Esophagus squamous epithelium (tissue), 5 donors: ENCODE measurements around the gene CDYL. TPM values are rescaled to one million over a fixed set of nuclear protein-coding genes. Genes with fewer than 3 reads are reported as not detected.

Experiments
- DNase-seq: peaks from one replicate; lab custom pipeline; 2025; lab: John Stamatoyannopoulos, UW
- H3K27ac ChIP-seq, 4 donors: fragments of 200-600 bp; sonication (generic); one replicate each; pipeline ENCODE4 v1.5.1; 2016 to 2019; ENCODE audit warnings: mild to moderate bottlenecking in 1 of 4
- H3K27me3 ChIP-seq, 4 donors: fragments of 200-600 bp; sonication (generic); 1 replicate in 3 of 4; 2 replicates in 1 of 4; pipeline versions ENCODE4 v1.5.1 to v1.6.0; 2017 to 2021; ENCODE audit warnings: antibody characterized with exemption in 1 of 4
- H3K36me3 ChIP-seq, 3 donors: fragments of 200-600 bp; sonication (generic); one replicate each; pipeline ENCODE4 v1.5.1; 2016 to 2019
- H3K4me1 ChIP-seq, 3 donors: fragments of 200-600 bp; sonication (generic); one replicate each; pipeline ENCODE4 v1.5.1; 2017 to 2019
- H3K4me3 ChIP-seq, 4 donors: fragments of 200-600 bp; sonication (generic); 1 replicate in 3 of 4; 2 replicates in 1 of 4; pipeline ENCODE4 v1.5.1; 2016 to 2019; ENCODE audit warnings: mild to moderate bottlenecking in 2 of 4, moderate library complexity in 1 of 4
- H3K9me3 ChIP-seq, 3 donors: fragments of 200-600 bp; sonication (generic); one replicate each; pipeline ENCODE4 v1.5.1; 2016 to 2019
- POLR2A ChIP-seq, 4 donors: fragments of 450-650 bp; IDR thresholded peaks; one replicate each; pipeline ENCODE4 v1.6.1; 2017; ENCODE audit warnings: antibody characterized with exemption in 4 of 4, mild to moderate bottlenecking in 4 of 4, moderate library complexity in 3 of 4
- WGBS, 2 donors: methylation state at CpG; one replicate each; pipeline ENCODE4 v1.1.5; 2018; 5-methylcytosine and 5-hydroxymethylcytosine counted together
- intact Hi-C: fragments of 100-400 bp; cut with DNase I; formaldehyde crosslinking; loops from one replicate; pipeline ENCODE4 v1.15.0; 2022
- total RNA-seq, 4 donors: library from RNA; depleted of rRNA; stranded (reverse); fragments of >200 nt; gene quantifications; one replicate each; pipeline ENCODE4 v1.1.0, GENCODE V29; 2016
- TF ChIP-seq, protein P1 (sequence below), 6 experiments: fragments of 450-650 bp in 4 of 6; fragments of 200-600 bp in 2 of 6; sonication (generic) in 2 of 6; IDR thresholded peaks; one replicate each; pipeline ENCODE4 v1.5.1; 2016 to 2019; ENCODE audit warnings: antibody characterized with exemption in 6 of 6, mild to moderate bottlenecking in 4 of 6, moderate library complexity in 4 of 6
- donor health status: DM: yes; HTN: yes; CAD: no.

CDYL gene
- total RNA-seq, 4 donors from 2014 or later, result 15.2 to 43.5 (median 19.6) TPM

DNA sequence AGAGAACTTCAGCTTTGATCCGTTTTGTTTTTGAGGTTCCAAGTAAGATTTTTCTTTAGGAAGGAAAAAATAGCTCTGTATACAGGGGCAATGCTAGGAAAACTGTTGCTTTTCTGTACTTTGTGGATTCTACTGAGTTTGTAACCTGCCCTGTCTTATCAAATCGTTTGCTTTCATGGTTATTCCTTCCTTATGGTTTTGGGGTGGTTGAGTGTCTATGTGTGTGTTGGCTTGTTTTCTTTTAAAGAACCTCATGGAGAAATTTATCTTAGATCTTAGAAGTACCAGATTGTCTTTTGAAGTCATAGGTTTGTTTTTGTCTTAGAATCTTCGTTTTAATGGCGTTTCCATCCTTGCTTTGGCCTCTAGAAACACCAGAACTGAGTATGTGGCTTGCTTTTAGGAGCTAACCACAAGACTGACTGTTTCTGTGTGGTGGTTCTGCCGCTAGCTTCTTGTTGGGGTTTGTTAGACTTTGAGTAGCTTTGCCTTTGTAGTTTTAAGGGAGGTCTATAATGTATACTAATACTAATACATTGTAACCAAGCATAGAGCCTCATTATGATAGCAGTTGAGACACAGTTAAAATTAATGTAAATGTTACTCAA is 140.9 kb downstream of the CDYL start:
- Histone ChIP-seq H3K9me3 (no peaks in the 10 kb centered on the region), H3K36me3 (no peaks in the 10 kb centered on the region), H3K4me3 (no peak overlapping the region), H3K4me1 (peaks cover 9 to 35% (median 12%) of the 10 kb centered on the region in 3 donors), H3K27me3 (no peaks in the 10 kb centered on the region), H3K27ac (no peak overlapping the region)
- intact Hi-C loops, result no loop called here
- DNase-seq, result no peak
- TF ChIP-seq POLR2A (IDR thresholded peaks at IDR 0.05), result no peak
- TF ChIP-seq, protein P1, sequence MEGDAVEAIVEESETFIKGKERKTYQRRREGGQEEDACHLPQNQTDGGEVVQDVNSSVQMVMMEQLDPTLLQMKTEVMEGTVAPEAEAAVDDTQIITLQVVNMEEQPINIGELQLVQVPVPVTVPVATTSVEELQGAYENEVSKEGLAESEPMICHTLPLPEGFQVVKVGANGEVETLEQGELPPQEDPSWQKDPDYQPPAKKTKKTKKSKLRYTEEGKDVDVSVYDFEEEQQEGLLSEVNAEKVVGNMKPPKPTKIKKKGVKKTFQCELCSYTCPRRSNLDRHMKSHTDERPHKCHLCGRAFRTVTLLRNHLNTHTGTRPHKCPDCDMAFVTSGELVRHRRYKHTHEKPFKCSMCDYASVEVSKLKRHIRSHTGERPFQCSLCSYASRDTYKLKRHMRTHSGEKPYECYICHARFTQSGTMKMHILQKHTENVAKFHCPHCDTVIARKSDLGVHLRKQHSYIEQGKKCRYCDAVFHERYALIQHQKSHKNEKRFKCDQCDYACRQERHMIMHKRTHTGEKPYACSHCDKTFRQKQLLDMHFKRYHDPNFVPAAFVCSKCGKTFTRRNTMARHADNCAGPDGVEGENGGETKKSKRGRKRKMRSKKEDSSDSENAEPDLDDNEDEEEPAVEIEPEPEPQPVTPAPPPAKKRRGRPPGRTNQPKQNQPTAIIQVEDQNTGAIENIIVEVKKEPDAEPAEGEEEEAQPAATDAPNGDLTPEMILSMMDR (IDR thresholded peaks at IDR 0.05), result no peak
- 47 to 53% methylated on average over 5 of the region's 5 CpGs for WGBS, 2 donors

DNA sequence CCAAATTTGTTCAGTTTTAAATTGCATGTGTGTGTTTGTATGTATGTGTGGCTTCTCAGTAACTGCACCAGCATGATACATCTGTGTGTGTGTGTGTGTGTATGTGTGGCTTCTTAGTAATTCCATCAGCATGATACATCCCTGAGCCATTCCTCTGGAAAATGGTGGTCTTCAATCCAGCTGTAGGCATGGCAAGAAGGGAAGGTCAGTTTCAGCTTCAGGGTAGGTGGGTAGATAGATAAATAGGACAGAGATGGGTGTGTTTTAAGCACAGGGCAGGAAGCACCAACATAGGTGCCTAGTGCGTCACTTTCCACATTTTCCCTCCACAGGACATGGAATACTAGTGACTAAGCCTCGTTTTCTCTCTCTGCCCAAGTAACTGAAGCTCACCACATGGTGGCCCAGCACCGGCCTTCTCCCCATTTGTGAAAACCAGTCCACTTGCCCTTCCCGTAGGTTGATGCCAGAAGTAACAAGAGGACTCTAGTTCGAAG is 144.8 kb downstream of the CDYL start:
- no peaks in the 10 kb centered on the region for H3K36me3 ChIP-seq
- H3K27me3 ChIP-seq, result no peaks in the 10 kb centered on the region
- DNase-seq, result no peak
- no peaks in the 10 kb centered on the region for H3K9me3 ChIP-seq
- no peak overlapping the region for H3K27ac ChIP-seq
- intact Hi-C loops, result no loop called here
- peaks cover 0 to 16% (median 0%) of the 10 kb centered on the region in 3 donors for H3K4me1 ChIP-seq
- H3K4me3 ChIP-seq, result no peak overlapping the region
- TF ChIP-seq, protein P1 (IDR thresholded peaks at IDR 0.05), result no peak
- TF ChIP-seq POLR2A (IDR thresholded peaks at IDR 0.05), result no peak
- WGBS, 2 donors, result 81 to 88% methylated on average over 5 of the region's 5 CpGs

DNA sequence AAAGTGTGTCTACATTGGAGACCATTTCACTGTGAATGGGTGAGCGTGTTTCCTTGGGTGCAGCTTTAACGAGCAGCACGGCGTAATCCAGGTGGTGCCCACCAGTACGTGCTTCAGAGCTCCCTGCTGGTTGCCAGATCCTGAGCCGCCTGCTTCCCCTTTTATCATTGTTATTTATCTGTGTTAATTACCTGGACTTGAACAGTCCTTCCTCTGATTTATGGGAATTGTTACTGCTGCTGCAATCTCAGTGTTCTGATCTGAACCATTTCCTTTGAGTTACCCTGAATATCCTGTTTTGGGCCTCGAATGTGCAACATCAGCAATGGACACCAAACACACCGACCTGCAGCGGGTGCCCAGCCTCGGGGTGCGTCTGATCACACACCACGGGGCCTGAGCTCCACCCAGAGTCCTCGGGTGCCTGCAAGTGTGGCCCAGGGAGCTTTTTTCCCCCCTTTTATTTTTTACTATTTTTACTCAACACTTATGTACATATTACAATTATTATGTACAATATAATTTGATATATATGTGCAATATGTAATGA is 146.4 kb downstream of the CDYL start:
- Histone ChIP-seq H3K27ac (no peak overlapping the region), H3K4me1 (peaks cover 0 to 16% (median 0%) of the 10 kb centered on the region in 3 donors), H3K36me3 (no peaks in the 10 kb centered on the region), H3K27me3 (no peaks in the 10 kb centered on the region), H3K9me3 (no peaks in the 10 kb centered on the region), H3K4me3 (no peak overlapping the region)
- WGBS, 2 donors, result 75 to 78% methylated on average over 13 of the region's 13 CpGs
- TF ChIP-seq, protein P1 (IDR thresholded peaks at IDR 0.05), result no peak
- TF ChIP-seq POLR2A (IDR thresholded peaks at IDR 0.05), result no peak
- no peak for DNase-seq
- intact Hi-C loops, result no loop called here

DNA sequence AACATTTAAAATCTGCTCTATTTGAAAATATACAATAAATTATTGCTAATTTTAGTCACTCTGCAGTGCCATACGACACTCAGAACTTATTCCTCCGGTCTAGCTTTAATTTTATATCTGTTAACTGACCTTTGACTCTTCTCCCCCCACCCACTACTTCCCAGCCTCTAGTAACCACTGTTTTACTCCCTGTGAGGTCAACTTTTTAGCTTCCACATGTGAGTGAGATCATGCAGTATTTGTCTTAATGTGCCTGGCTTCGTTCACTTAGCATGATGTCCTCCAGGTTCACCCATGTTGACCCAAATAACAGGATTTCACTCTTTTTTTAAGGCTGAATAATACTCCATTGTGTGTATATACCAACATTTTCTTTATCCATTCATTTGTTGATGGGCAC is 146.9 kb downstream of the CDYL start:
- intact Hi-C loops, result no loop called here
- no peak for DNase-seq
- no peaks in the 10 kb centered on the region for H3K27me3 ChIP-seq
- H3K36me3 ChIP-seq, result no peaks in the 10 kb centered on the region
- H3K27ac ChIP-seq, result no peak overlapping the region
- TF ChIP-seq, protein P1 (IDR thresholded peaks at IDR 0.05), result no peak
- TF ChIP-seq POLR2A (IDR thresholded peaks at IDR 0.05), result no peak
- H3K4me1 ChIP-seq, result peaks cover 0 to 16% (median 0%) of the 10 kb centered on the region in 3 donors
- 77 to 88% methylated on average over 3 of the region's 3 CpGs for WGBS, 2 donors
- no peak overlapping the region for H3K4me3 ChIP-seq
- no peaks in the 10 kb centered on the region for H3K9me3 ChIP-seq

DNA sequence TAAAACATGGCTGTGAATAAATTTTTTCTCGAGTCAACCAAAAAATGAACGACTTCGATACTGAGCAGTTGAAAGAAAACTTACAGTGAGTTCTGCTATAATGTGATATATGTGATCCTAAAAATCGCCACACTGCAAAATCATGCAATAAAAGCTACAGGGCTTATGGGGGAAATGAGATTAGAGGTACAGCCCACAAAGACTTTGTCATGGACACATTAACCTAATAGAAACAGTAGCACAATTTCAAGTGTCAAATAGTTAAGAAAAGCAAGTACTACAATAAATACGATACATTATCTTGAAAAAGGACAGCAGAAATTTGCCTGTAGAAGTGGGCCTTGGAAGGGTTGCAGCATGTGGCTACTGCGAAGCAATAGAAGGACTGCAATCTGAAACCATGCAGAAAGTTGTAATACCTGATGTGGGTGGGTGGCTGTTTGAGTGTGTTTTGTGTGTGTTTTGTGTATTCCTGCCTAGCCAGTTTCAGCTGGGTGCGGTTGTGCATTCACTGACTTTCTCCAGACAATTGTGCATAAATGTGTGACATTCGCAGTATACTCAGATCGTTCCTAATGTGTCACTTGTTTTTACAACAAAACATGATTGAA is 148.6 kb downstream of the CDYL start:
- H3K36me3 ChIP-seq, result no peaks in the 10 kb centered on the region
- no peak overlapping the region for H3K4me3 ChIP-seq
- TF ChIP-seq, protein P1 (IDR thresholded peaks at IDR 0.05), result no peak
- TF ChIP-seq POLR2A (IDR thresholded peaks at IDR 0.05), result no peak
- DNase-seq, result no peak
- H3K27me3 ChIP-seq, result no peaks in the 10 kb centered on the region
- no peaks in the 10 kb centered on the region for H3K9me3 ChIP-seq
- 84 to 88% methylated on average over 9 of the region's 9 CpGs for WGBS, 2 donors
- intact Hi-C loops, result no loop called here
- peak overlapping the region in 1 of 4 donors; percentile 38 for H3K27ac ChIP-seq
- peaks cover 0 to 16% (median 0%) of the 10 kb centered on the region in 3 donors for H3K4me1 ChIP-seq
